Adrenal gland (tissue), 12 donors: ENCODE results near the gene UTP20. TPM values are rescaled to one million over a fixed set of nuclear protein-coding genes. Genes with fewer than 3 reads are reported as not detected.

Experiments
- DNase-seq, 7 donors: peaks; one replicate each; pipeline ENCODE4 v3.0.0-alpha.2; 2019 to 2020
- H3K27ac ChIP-seq, 5 donors: fragments of 200-600 bp; sonication (generic) in 4 of 5; 1 replicate in 3 of 5; 2 replicates in 2 of 5; pipeline versions ENCODE4 v1.5.1 to v1.8.0; 2016 to 2020; ENCODE audit warnings: mild to moderate bottlenecking in 1 of 5
- H3K27me3 ChIP-seq: fragments of 200-600 bp; 2 replicates; pipeline ENCODE4 v1.8.0; 2021
- H3K36me3 ChIP-seq, 2 donors: fragments of 200-600 bp; replicated peaks in 1 of 2; 1 replicate in 1 of 2; 2 replicates in 1 of 2; pipeline versions ENCODE4 v1.5.1 to v1.8.0; 2018 to 2022
- H3K4me1 ChIP-seq, 2 donors: fragments of 200-600 bp; replicated peaks in 1 of 2; 1 replicate in 1 of 2; 2 replicates in 1 of 2; pipeline versions ENCODE4 v1.5.1 to v1.8.0; 2018 to 2021
- H3K4me3 ChIP-seq, 4 donors: fragments of 200-600 bp; sonication (generic) in 3 of 4; one replicate each; pipeline ENCODE4 v1.5.1; 2016 to 2018
- H3K9me3 ChIP-seq, 3 donors: fragments of 200-600 bp; sonication (generic) in 1 of 3; replicated peaks in 1 of 3; 1 replicate in 2 of 3; 2 replicates in 1 of 3; pipeline versions ENCODE4 v1.5.1 to v1.8.0; 2016 to 2021
- CTCF ChIP-seq, 6 experiments: fragments of 450-650 bp in 4 of 6; fragments of 200-600 bp in 2 of 6; sonication (generic) in 1 of 6; IDR thresholded peaks; 1 replicate in 5 of 6; 2 replicates in 1 of 6; pipeline versions ENCODE4 v1.5.1 to v1.8.0; 2016 to 2021; ENCODE audit warnings: antibody characterized with exemption in 6 of 6, mild to moderate bottlenecking in 2 of 6, moderate library complexity in 1 of 6
- POLR2A ChIP-seq, 2 donors: fragments of 450-650 bp; IDR thresholded peaks; one replicate each; pipeline ENCODE4 v1.6.1; 2017; ENCODE audit warnings: antibody characterized with exemption in 2 of 2, mild to moderate bottlenecking in 2 of 2, moderate library complexity in 1 of 2
- WGBS, 4 donors: extraction: QIAGEN DNeasy Blood & Tissue Kit in 2 of 4; methylation state at CpG; one replicate each; pipeline versions ENCODE4 v1.1.5 to v1.1.7; 2013 to 2017; 5-methylcytosine and 5-hydroxymethylcytosine counted together
- intact Hi-C, 2 donors: fragments of 100-400 bp; cut with DNase I; formaldehyde crosslinking; loops; one replicate each; pipeline versions ENCODE4 v1.14.1 to v1.15.0; 2022 to 2023
- polyA plus RNA-seq, 3 donors: library from polyadenylated mRNA; stranded (reverse); fragments of 200-250 nt in 2 of 3; fragments of 350-450 nt in 1 of 3; fragmentation: Illumina TruSeq in 1 of 3; extraction: RNeasy Lipid Tissue Mini Kit (QIAGEN cat#74804) in 1 of 3; gene quantifications; one replicate each; pipeline ENCODE4 v1.2.3, GENCODE V29; 2013 to 2014
- total RNA-seq, 9 donors: library from RNA; depleted of rRNA in 4 of 9; stranded (reverse); fragments of >200 nt in 4 of 9; fragments of 120-200 nt in 1 of 9; fragmentation: NEBNext Ultra II Directional in 1 of 9; extraction: Animal tissue kit (Norgen Biotek cat#: 25700) in 1 of 9; gene quantifications; one replicate each; pipeline versions ENCODE4 v1.1.0 to v1.2.4, GENCODE V29; 2013 to 2023
- donor health status: healthy with polysubstance abuse.
- donor health status: Bipolar disorder and iron deficiency.
- donor health status: DM: yes; HTN: yes; CAD: no.
- donor health status: DM: no; HTN: no; CAD: no.
- donor health status: DM: no; HTN: no; CAD: no.
- donor health status: DM: yes; HTN: yes; CAD: no.

UTP20 gene
- total and polyA plus RNA-seq, 12 donors, result 1.9 to 17.5 (median 15.0) TPM

GRCh38 chr12:101305794-101306193 lies 25.9 kb downstream of the UTP20 start:
- no peak for DNase-seq
- no peak overlapping the region for H3K4me3 ChIP-seq
- no peaks in the 10 kb centered on the region for H3K9me3 ChIP-seq
- no peaks in the 10 kb centered on the region for H3K4me1 ChIP-seq
- no peak overlapping the region for H3K27ac ChIP-seq
- H3K36me3 ChIP-seq, result peaks cover 0 to 57% of the 10 kb centered on the region in 2 donors
- TF ChIP-seq CTCF (IDR thresholded peaks at IDR 0.05), result no peak
- TF ChIP-seq POLR2A (IDR thresholded peaks at IDR 0.05), result no peak
- no peaks in the 10 kb centered on the region for H3K27me3 ChIP-seq
- intact Hi-C loops, result no loop called here
- WGBS, 4 donors, result 94 to 98% (median 96%) methylated on average over 2 of the region's 2 CpGs

- H3K27me3 ChIP-seq, result no peaks in the 10 kb centered on the region
- TF ChIP-seq POLR2A (IDR thresholded peaks at IDR 0.05), result no peak
- TF ChIP-seq CTCF (IDR thresholded peaks at IDR 0.05), result no peak
- peaks cover 0 to 14% of the 10 kb centered on the region in 2 donors for H3K36me3 ChIP-seq
- H3K4me3 ChIP-seq, result no peak overlapping the region
- intact Hi-C loops, result no loop called here
- no peaks in the 10 kb centered on the region for H3K4me1 ChIP-seq
- H3K27ac ChIP-seq, result no peak overlapping the region
- DNase-seq, result no peak
- no peaks in the 10 kb centered on the region for H3K9me3 ChIP-seq
Measured at GRCh38 chr12:101322480-101322879, 42.6 kb downstream of the UTP20 start.

DNA sequence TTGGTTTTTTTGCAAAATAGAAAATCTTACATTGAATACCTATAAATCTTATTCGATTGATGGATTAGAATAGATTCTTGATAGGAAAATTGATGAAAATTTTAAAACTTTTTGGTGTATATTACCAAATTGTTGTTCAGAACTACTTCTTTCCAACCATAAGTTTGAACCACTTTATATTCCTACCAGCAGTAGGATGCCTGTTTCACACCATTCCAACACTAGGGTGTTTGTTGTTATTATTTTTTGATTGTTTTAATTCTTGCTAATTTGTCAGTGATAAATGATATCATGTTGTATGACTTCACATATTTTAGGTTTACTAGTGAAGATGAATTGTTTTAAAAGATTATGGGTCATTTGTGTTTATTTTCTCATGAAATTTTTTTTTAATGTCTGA lies 43.4 kb downstream of the UTP20 start:
- TF ChIP-seq POLR2A (IDR thresholded peaks at IDR 0.05), result no peak
- TF ChIP-seq CTCF (IDR thresholded peaks at IDR 0.05), result no peak
- Histone ChIP-seq H3K9me3 (no peaks in the 10 kb centered on the region), H3K27ac (no peak overlapping the region), H3K36me3 (peaks cover 0 to 14% of the 10 kb centered on the region in 2 donors), H3K27me3 (no peaks in the 10 kb centered on the region), H3K4me3 (no peak overlapping the region), H3K4me1 (no peaks in the 10 kb centered on the region)
- no peak for DNase-seq
- 95 to 100% (median 97%) methylated on average over 1 of the region's 1 CpG for WGBS, 4 donors
- intact Hi-C loops, result no loop called here

DNA sequence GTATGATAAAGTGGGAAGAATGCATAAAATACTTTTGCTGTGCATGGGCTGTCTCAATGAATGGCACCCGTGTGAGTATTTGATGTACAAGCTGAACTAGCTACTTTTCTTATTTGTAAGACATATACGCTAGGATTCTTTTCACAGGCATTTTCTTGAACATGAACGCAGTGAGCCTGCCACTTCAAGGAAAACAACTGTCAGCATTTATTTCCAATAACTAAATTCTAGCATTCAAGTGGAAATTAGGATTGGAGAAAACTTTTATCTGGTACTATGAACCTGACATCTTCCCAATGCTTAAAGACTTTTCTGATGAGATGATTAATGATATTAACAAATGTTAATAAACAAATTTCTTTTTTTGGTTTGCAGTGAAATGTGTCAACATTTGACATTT lies 45.7 kb downstream of the UTP20 start:
- peaks cover 0 to 24% of the 10 kb centered on the region in 2 donors for H3K36me3 ChIP-seq
- 93 to 97% (median 93%) methylated on average over 3 of the region's 3 CpGs for WGBS, 4 donors
- no peak overlapping the region for H3K27ac ChIP-seq

More for the DNA sequence above, 45.7 kb downstream of the UTP20 start:
- H3K4me1 ChIP-seq, result no peaks in the 10 kb centered on the region
- TF ChIP-seq POLR2A (IDR thresholded peaks at IDR 0.05) (no peak), CTCF (IDR thresholded peaks at IDR 0.05) (no peak)
- H3K27me3 ChIP-seq, result no peaks in the 10 kb centered on the region
- no peak for DNase-seq
- no peaks in the 10 kb centered on the region for H3K9me3 ChIP-seq
- intact Hi-C loops, result no loop called here
- H3K4me3 ChIP-seq, result no peak overlapping the region
